ENCODE data around the gene OR2C3. TPM values are rescaled to one million over a fixed set of nuclear protein-coding genes. Genes with fewer than 3 reads are reported as not detected.

Gene OR2C3
- total RNA-seq: not detected
- total RNA-seq (2013): not detected
- total RNA-seq: 0 to 0.28 (median 0) reads per million in 29 experiments

GRCh38 chr1:247536340-247536739, at the start of gene OR2C3:
TSS of gene OR2C3 (minus strand) at chr1:247536440. CDS start at chr1:247532511, 3,929 bp downstream.
- H3K36me3 Mint-ChIP-seq: no peaks in the 10 kb centered on the region
- no peak for ATAC-seq (replicated peaks in 1 of 4)
- Histone ChIP-seq H3K9me3 (no peaks in the 10 kb centered on the region), H3K27me3 (replicated peaks in 1 of 2; ENCODE audit: control insufficient read depth in 2 of 2, extremely low read depth in 1 of 2, insufficient read depth in 2 of 2, low read length in 1 of 2) (peaks cover 0 to 4% of the 10 kb centered on the region in 2 experiments), H3K4me3 (ENCODE audit: control insufficient read depth in 1 of 2, extremely low read depth in 1 of 2, low read length in 1 of 2) (no peak within 1 kb of the TSS), H3K4me1 (ENCODE audit: control insufficient read depth in 1 of 2, extremely low read depth in 1 of 2, insufficient read depth in 2 of 2, low read length in 2 of 2) (no peaks in the 10 kb centered on the region), H3K36me3 (ENCODE audit: control insufficient read depth in 2 of 2, extremely low read depth in 1 of 2, insufficient read depth in 1 of 2, low read length in 1 of 2) (no peaks in the 10 kb centered on the region), H3K27ac (ENCODE audit: low read length) (no peak within 1 kb of the TSS)
- WGBS (ENCODE audit: insufficient coverage): no CpG with 5 or more reads among the region's 2 CpGs
- DNase-seq: no peak
- CTCF ChIA-PET: no interaction called here
- POLR2A ChIA-PET: no interaction called here
- H3K9me3 Mint-ChIP-seq: no peaks in the 10 kb centered on the region
- peaks cover 15 to 21% of the 10 kb centered on the region in 2 donors for H3K27me3 Mint-ChIP-seq
- no peak within 1 kb of the TSS for H3K27ac Mint-ChIP-seq
- H3K4me1 Mint-ChIP-seq: peaks cover 0 to 2% (median 0%) of the 10 kb centered on the region in 3 donors
- no peak within 1 kb of the TSS for H3K4me3 Mint-ChIP-seq

- H3K4me1 Mint-ChIP-seq: no peaks in the 10 kb centered on the region
- no peak overlapping the region for H3K4me3 Mint-ChIP-seq
- no peak overlapping the region for H3K27ac ChIP-seq (ENCODE audit: low read length)
- ChIA-PET CTCF (interaction anchor here in 1 of 2 donors (0.7 kb wide), 1 partner anchor 206 kb away, joined by 3 read pairs; no protein-coding TSS in a partner anchor), POLR2A (no interaction called here)
- no peak overlapping the region for H3K27ac Mint-ChIP-seq
- H3K9me3 ChIP-seq: no peaks in the 10 kb centered on the region
- 68% methylated on average over 4 of the region's 5 CpGs for WGBS (ENCODE audit: insufficient coverage)
- peaks cover 0 to 2% of the 10 kb centered on the region in 2 experiments for H3K27me3 ChIP-seq (replicated peaks in 1 of 2; ENCODE audit: control insufficient read depth in 2 of 2, extremely low read depth in 1 of 2, insufficient read depth in 2 of 2, low read length in 1 of 2)
- no peaks in the 10 kb centered on the region for H3K36me3 ChIP-seq (ENCODE audit: control insufficient read depth in 2 of 2, extremely low read depth in 1 of 2, insufficient read depth in 1 of 2, low read length in 1 of 2)
- H3K27me3 Mint-ChIP-seq: peaks cover 1 to 9% of the 10 kb centered on the region in 2 donors
- H3K36me3 Mint-ChIP-seq: no peaks in the 10 kb centered on the region
- ATAC-seq (replicated peaks in 1 of 4): no peak
- H3K9me3 Mint-ChIP-seq: no peaks in the 10 kb centered on the region
- no peak for DNase-seq
- H3K4me3 ChIP-seq (ENCODE audit: control insufficient read depth in 1 of 2, extremely low read depth in 1 of 2, low read length in 1 of 2): no peak overlapping the region
- H3K4me1 ChIP-seq (ENCODE audit: control insufficient read depth in 1 of 2, extremely low read depth in 1 of 2, insufficient read depth in 2 of 2, low read length in 2 of 2): no peaks in the 10 kb centered on the region
Observed at GRCh38 chr1:247578946-247579460, 42.8 kb upstream of the OR2C3 start.

- Histone ChIP-seq H3K27me3 (replicated peaks in 1 of 2; ENCODE audit: control insufficient read depth in 2 of 2, extremely low read depth in 1 of 2, insufficient read depth in 2 of 2, low read length in 1 of 2) (peaks cover 0 to 5% of the 10 kb centered on the region in 2 experiments), H3K9me3 (no peaks in the 10 kb centered on the region), H3K27ac (ENCODE audit: low read length) (no peak overlapping the region), H3K4me3 (ENCODE audit: control insufficient read depth in 1 of 2, extremely low read depth in 1 of 2, low read length in 1 of 2) (no peak overlapping the region), H3K36me3 (ENCODE audit: control insufficient read depth in 2 of 2, extremely low read depth in 1 of 2, insufficient read depth in 1 of 2, low read length in 1 of 2) (no peaks in the 10 kb centered on the region), H3K4me1 (ENCODE audit: control insufficient read depth in 1 of 2, extremely low read depth in 1 of 2, insufficient read depth in 2 of 2, low read length in 2 of 2) (no peaks in the 10 kb centered on the region)
- DNase-seq (peak in 1 of 35 experiments; percentile 9), ATAC-seq (replicated peaks in 1 of 4) (no peak)
- H3K27ac Mint-ChIP-seq: no peak overlapping the region
- H3K36me3 Mint-ChIP-seq: no peaks in the 10 kb centered on the region
- no peaks in the 10 kb centered on the region for H3K4me1 Mint-ChIP-seq
- H3K9me3 Mint-ChIP-seq: peaks cover 0 to 4% (median 0%) of the 10 kb centered on the region in 3 donors
- WGBS (ENCODE audit: insufficient coverage): no CpG with 5 or more reads among the region's 3 CpGs
- no peak overlapping the region for H3K4me3 Mint-ChIP-seq
- H3K27me3 Mint-ChIP-seq: peaks cover 8 to 9% of the 10 kb centered on the region in 2 donors
- ChIA-PET POLR2A (interaction anchor here in 1 of 2 donors (0.7 kb wide), 1 partner anchor 72 kb away, joined by 3 read pairs; no protein-coding TSS in a partner anchor), CTCF (interaction anchor here in 1 of 2 donors (0.6 kb wide), 1 partner anchor 250 kb away, joined by 3 read pairs; no protein-coding TSS in a partner anchor)
Observed at GRCh38 chr1:247576514-247576913, 40.3 kb upstream of the OR2C3 start.

- H3K36me3 Mint-ChIP-seq: no peaks in the 10 kb centered on the region
- POLR2A ChIA-PET: interaction anchor here in 1 of 2 donors (0.6 kb wide), 1 partner anchor 10 kb away, joined by 3 read pairs; no protein-coding TSS in a partner anchor
Observed at GRCh38 chr1:247574664-247575063, 38.4 kb upstream of the OR2C3 start.

GRCh38 chr1:247574236-247574635, 38.0 kb upstream of the OR2C3 start:
- H3K27ac Mint-ChIP-seq: no peak overlapping the region
- POLR2A ChIA-PET: interaction anchor here in 1 of 2 donors (0.6 kb wide), 1 partner anchor 11 kb away, joined by 3 read pairs; no protein-coding TSS in a partner anchor
- peaks cover 8 to 19% (median 19%) of the 10 kb centered on the region in 3 donors for H3K9me3 Mint-ChIP-seq
- H3K4me1 Mint-ChIP-seq: no peaks in the 10 kb centered on the region
- H3K4me3 ChIP-seq (ENCODE audit: control insufficient read depth in 1 of 2, extremely low read depth in 1 of 2, low read length in 1 of 2): no peak overlapping the region
- peaks cover 9 to 11% of the 10 kb centered on the region in 2 donors for H3K27me3 Mint-ChIP-seq
- H3K9me3 ChIP-seq: no peaks in the 10 kb centered on the region
- no peak overlapping the region for H3K27ac ChIP-seq (ENCODE audit: low read length)
- WGBS (ENCODE audit: insufficient coverage): no CpG with 5 or more reads among the region's 1 CpG
- ATAC-seq (replicated peaks in 1 of 4): no peak
- CTCF ChIA-PET: no interaction called here
- peaks cover 0 to 5% of the 10 kb centered on the region in 2 experiments for H3K27me3 ChIP-seq (replicated peaks in 1 of 2; ENCODE audit: control insufficient read depth in 2 of 2, extremely low read depth in 1 of 2, insufficient read depth in 2 of 2, low read length in 1 of 2)
- no peaks in the 10 kb centered on the region for H3K4me1 ChIP-seq (ENCODE audit: control insufficient read depth in 1 of 2, extremely low read depth in 1 of 2, insufficient read depth in 2 of 2, low read length in 2 of 2)
- no peaks in the 10 kb centered on the region for H3K36me3 ChIP-seq (ENCODE audit: control insufficient read depth in 2 of 2, extremely low read depth in 1 of 2, insufficient read depth in 1 of 2, low read length in 1 of 2)
- no peak overlapping the region for H3K4me3 Mint-ChIP-seq
- H3K36me3 Mint-ChIP-seq: no peaks in the 10 kb centered on the region
- no peak for DNase-seq

More at GRCh38 chr1:247574664-247575063, 38.4 kb upstream of the OR2C3 start:
- H3K36me3 ChIP-seq (ENCODE audit: control insufficient read depth in 2 of 2, extremely low read depth in 1 of 2, insufficient read depth in 1 of 2, low read length in 1 of 2): no peaks in the 10 kb centered on the region
- Mint-ChIP-seq H3K27ac (no peak overlapping the region), H3K4me1 (no peaks in the 10 kb centered on the region), H3K9me3 (peaks cover 8 to 15% (median 14%) of the 10 kb centered on the region in 3 donors), H3K27me3 (peaks cover 9 to 11% of the 10 kb centered on the region in 2 donors), H3K4me3 (no peak overlapping the region)
- DNase-seq (no peak), ATAC-seq (replicated peaks in 1 of 4) (no peak)
- H3K4me3 ChIP-seq (ENCODE audit: control insufficient read depth in 1 of 2, extremely low read depth in 1 of 2, low read length in 1 of 2): no peak overlapping the region
- CTCF ChIA-PET: no interaction called here
- H3K4me1 ChIP-seq (ENCODE audit: control insufficient read depth in 1 of 2, extremely low read depth in 1 of 2, insufficient read depth in 2 of 2, low read length in 2 of 2): no peaks in the 10 kb centered on the region
- no peaks in the 10 kb centered on the region for H3K9me3 ChIP-seq
- no peak overlapping the region for H3K27ac ChIP-seq (ENCODE audit: low read length)
- peaks cover 0 to 5% of the 10 kb centered on the region in 2 experiments for H3K27me3 ChIP-seq (replicated peaks in 1 of 2; ENCODE audit: control insufficient read depth in 2 of 2, extremely low read depth in 1 of 2, insufficient read depth in 2 of 2, low read length in 1 of 2)

GRCh38 chr1:247562198-247562597, 26.0 kb upstream of the OR2C3 start:
- Histone ChIP-seq H3K4me3 (ENCODE audit: control insufficient read depth in 1 of 2, extremely low read depth in 1 of 2, low read length in 1 of 2) (no peak overlapping the region), H3K9me3 (no peaks in the 10 kb centered on the region), H3K36me3 (ENCODE audit: control insufficient read depth in 2 of 2, extremely low read depth in 1 of 2, insufficient read depth in 1 of 2, low read length in 1 of 2) (no peaks in the 10 kb centered on the region), H3K27ac (ENCODE audit: low read length) (no peak overlapping the region), H3K4me1 (ENCODE audit: control insufficient read depth in 1 of 2, extremely low read depth in 1 of 2, insufficient read depth in 2 of 2, low read length in 2 of 2) (no peaks in the 10 kb centered on the region), H3K27me3 (replicated peaks in 1 of 2; ENCODE audit: control insufficient read depth in 2 of 2, extremely low read depth in 1 of 2, insufficient read depth in 2 of 2, low read length in 1 of 2) (no peaks in the 10 kb centered on the region)
- Mint-ChIP-seq H3K27ac (no peak overlapping the region), H3K9me3 (no peaks in the 10 kb centered on the region), H3K36me3 (no peaks in the 10 kb centered on the region), H3K4me1 (no peaks in the 10 kb centered on the region), H3K4me3 (no peak overlapping the region), H3K27me3 (peaks cover 0 to 7% of the 10 kb centered on the region in 2 donors)
- ATAC-seq (replicated peaks in 1 of 4) (no peak), DNase-seq (no peak)
- ChIA-PET CTCF (no interaction called here), POLR2A (interaction anchor here in 1 of 2 donors (0.6 kb wide), 1 partner anchor 11 kb away, joined by 4 read pairs; no protein-coding TSS in a partner anchor)
- 82% methylated on average over 7 of the region's 9 CpGs for WGBS (ENCODE audit: insufficient coverage)

Data from T-cell (primary cell).